Naive B cell (primary cell): ENCODE measurements around the gene SAMD4A. TPM values are rescaled to one million over a fixed set of nuclear protein-coding genes. Genes with fewer than 3 reads are reported as not detected.

Experiments used
- ATAC-seq, 2 donors: fragments of 150-1000 bp; cut with Tn5 transposase; 2 replicates each; pipeline ENCODE4 v1.10.0; 2021; ENCODE audit warnings: low read depth in 2 of 2, mild to moderate bottlenecking in 2 of 2, moderate library complexity in 2 of 2
- DNase-seq: peaks from one replicate; pipeline ENCODE4 v3.0.0; 2022
- H3K27ac Mint-ChIP-seq, 6 donors: one replicate each; pipeline ENCODE4 v1.8.0; 2020 to 2022; ENCODE audit warnings: mild to moderate bottlenecking in 6 of 6, mixed read lengths in 6 of 6, moderate library complexity in 5 of 6, inconsistent platforms in 2 of 6
- H3K27me3 Mint-ChIP-seq, 3 donors: one replicate each; pipeline ENCODE4 v1.8.0; 2021 to 2022; ENCODE audit warnings: mixed read lengths in 3 of 3, mild to moderate bottlenecking in 1 of 3
- H3K36me3 Mint-ChIP-seq, 2 donors: one replicate each; pipeline ENCODE4 v1.8.0; 2020 to 2022; ENCODE audit warnings: mixed read lengths in 2 of 2, inconsistent platforms in 1 of 2, mild to moderate bottlenecking in 1 of 2
- H3K4me1 Mint-ChIP-seq, 3 donors: one replicate each; pipeline ENCODE4 v1.8.0; 2020 to 2022; ENCODE audit warnings: mixed read lengths in 3 of 3, inconsistent platforms in 1 of 3, mild to moderate bottlenecking in 1 of 3, moderate library complexity in 1 of 3
- H3K4me3 Mint-ChIP-seq, 8 donors: one replicate each; pipeline ENCODE4 v1.8.0; 2020 to 2022; ENCODE audit warnings: mild to moderate bottlenecking in 8 of 8, mixed read lengths in 8 of 8, moderate library complexity in 8 of 8, inconsistent platforms in 2 of 8
- H3K9me3 Mint-ChIP-seq, 7 donors: one replicate each; pipeline ENCODE4 v1.8.0; 2020 to 2022; ENCODE audit warnings: mixed read lengths in 7 of 7, mild to moderate bottlenecking in 5 of 7, inconsistent platforms in 2 of 7, moderate library complexity in 1 of 7
- polyA plus RNA-seq, 6 donors: library from polyadenylated mRNA; unstranded; fragments of 300-500 nt; fragmentation: Illumina TruSeq; gene quantifications; one replicate each; pipeline ENCODE4 v1.2.3, GENCODE V29; 2021; ENCODE audit warnings: low read depth in 6 of 6

SAMD4A gene
- polyA plus RNA-seq, 6 donors from 2014 or later, result 0.84 to 2.1 (median 1.2) TPM; not detected in 1

- no peak for DNase-seq
- Mint-ChIP-seq H3K4me3 (no peak overlapping the region), H3K4me1 (peaks cover 13 to 37% (median 21%) of the 10 kb centered on the region in 3 donors), H3K36me3 (no peaks in the 10 kb centered on the region), H3K9me3 (no peaks in the 10 kb centered on the region), H3K27me3 (no peaks in the 10 kb centered on the region), H3K27ac (no peak overlapping the region)
- peak; percentile 30 to 37 for ATAC-seq
Measured at GRCh38 chr14:54708982-54709381, 142.1 kb downstream of the SAMD4A start.

DNA sequence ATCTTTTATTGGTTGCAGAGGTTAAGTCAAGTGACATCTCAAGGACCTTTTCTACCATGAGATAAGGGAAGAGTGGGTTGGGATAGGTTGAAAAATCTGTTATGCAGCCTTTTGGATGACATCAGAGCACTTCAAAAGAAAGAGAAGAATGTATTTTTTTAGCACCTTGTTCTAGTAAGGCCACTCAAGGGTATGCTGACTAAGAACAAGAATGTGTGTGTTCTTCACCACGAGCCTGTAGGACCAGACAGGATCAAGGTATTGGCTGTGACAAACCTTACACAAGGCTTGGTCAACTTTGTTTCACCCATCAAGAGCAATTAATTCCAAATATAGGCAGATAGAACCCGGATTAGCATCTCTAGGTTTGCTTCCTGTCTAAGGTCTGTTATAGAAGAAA lies 142.5 kb downstream of the SAMD4A start:
- no peak overlapping the region for H3K27ac Mint-ChIP-seq
- peak; percentile 28 to 31 for ATAC-seq
- no peaks in the 10 kb centered on the region for H3K27me3 Mint-ChIP-seq
- no peak for DNase-seq
- no peak overlapping the region for H3K4me3 Mint-ChIP-seq
- H3K4me1 Mint-ChIP-seq, result peaks cover 13 to 41% (median 24%) of the 10 kb centered on the region in 3 donors
- H3K9me3 Mint-ChIP-seq, result no peaks in the 10 kb centered on the region
- H3K36me3 Mint-ChIP-seq, result no peaks in the 10 kb centered on the region

DNA sequence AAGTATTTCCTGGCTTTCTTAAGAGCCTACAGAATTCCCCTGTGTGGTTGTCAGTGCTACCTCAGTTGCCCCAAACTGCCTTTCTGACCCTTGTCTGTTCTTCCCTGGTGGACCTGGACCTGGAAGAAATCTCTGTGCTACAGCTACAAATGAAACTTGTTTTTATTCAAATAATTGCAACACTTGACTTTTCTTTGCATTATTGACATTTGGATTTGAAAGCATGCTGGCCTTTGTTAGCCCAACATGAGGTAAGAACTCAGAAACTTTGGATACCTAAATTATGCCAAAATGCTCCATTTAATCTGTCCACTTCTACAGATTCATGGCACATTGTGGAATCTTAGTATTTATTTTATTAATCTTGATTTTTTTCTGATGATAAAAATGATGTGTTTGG lies 142.9 kb downstream of the SAMD4A start:
- H3K9me3 Mint-ChIP-seq, result no peaks in the 10 kb centered on the region
- ATAC-seq (no peak), DNase-seq (no peak)
- no peak overlapping the region for H3K4me3 Mint-ChIP-seq
- H3K27ac Mint-ChIP-seq, result peak overlapping the region in 2 of 6 donors; percentile 2 to 22
- H3K36me3 Mint-ChIP-seq, result no peaks in the 10 kb centered on the region
- no peaks in the 10 kb centered on the region for H3K27me3 Mint-ChIP-seq
- H3K4me1 Mint-ChIP-seq, result peaks cover 13 to 44% (median 25%) of the 10 kb centered on the region in 3 donors

DNA sequence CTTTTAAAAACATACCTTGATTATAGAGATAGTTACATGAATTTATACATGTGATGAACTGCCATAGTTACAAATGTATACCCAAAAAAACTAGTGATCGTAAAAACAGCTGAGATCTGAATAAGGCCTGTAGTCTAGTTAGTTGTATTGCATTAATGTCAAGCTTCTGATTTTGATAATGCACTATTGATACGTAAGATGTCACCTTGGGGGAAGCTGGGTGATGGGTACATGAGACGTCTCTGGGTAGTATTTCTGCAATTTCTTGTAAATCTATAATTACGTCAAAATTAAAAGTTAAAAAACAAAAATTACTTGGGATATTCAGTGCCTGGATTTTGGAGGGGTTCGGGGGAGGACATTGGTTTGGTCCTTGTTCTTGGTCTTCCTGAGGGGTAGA lies 144.4 kb downstream of the SAMD4A start:
- DNase-seq (no peak), ATAC-seq (no peak)
- no peaks in the 10 kb centered on the region for H3K36me3 Mint-ChIP-seq
- H3K4me1 Mint-ChIP-seq, result peaks cover 14 to 41% (median 25%) of the 10 kb centered on the region in 3 donors
- no peaks in the 10 kb centered on the region for H3K9me3 Mint-ChIP-seq
- peak overlapping the region in 7 of 8 donors; percentile 62 to 91 (median 81) for H3K4me3 Mint-ChIP-seq
- peak overlapping the region in 5 of 6 donors; percentile 31 to 95 (median 88) for H3K27ac Mint-ChIP-seq
- no peaks in the 10 kb centered on the region for H3K27me3 Mint-ChIP-seq

GRCh38 chr14:54711812-54712464 lies 145.0 kb downstream of the SAMD4A start:
- DNase-seq (no peak), ATAC-seq (peak; percentile 65 to 72)
- no peaks in the 10 kb centered on the region for H3K9me3 Mint-ChIP-seq
- H3K36me3 Mint-ChIP-seq, result no peaks in the 10 kb centered on the region
- peak overlapping the region in 7 of 8 donors; percentile 62 to 91 (median 81) for H3K4me3 Mint-ChIP-seq
- H3K27me3 Mint-ChIP-seq, result no peaks in the 10 kb centered on the region
- peaks cover 7 to 40% (median 20%) of the 10 kb centered on the region in 3 donors for H3K4me1 Mint-ChIP-seq
- H3K27ac Mint-ChIP-seq, result peak overlapping the region; percentile 27 to 95 (median 88)

DNA sequence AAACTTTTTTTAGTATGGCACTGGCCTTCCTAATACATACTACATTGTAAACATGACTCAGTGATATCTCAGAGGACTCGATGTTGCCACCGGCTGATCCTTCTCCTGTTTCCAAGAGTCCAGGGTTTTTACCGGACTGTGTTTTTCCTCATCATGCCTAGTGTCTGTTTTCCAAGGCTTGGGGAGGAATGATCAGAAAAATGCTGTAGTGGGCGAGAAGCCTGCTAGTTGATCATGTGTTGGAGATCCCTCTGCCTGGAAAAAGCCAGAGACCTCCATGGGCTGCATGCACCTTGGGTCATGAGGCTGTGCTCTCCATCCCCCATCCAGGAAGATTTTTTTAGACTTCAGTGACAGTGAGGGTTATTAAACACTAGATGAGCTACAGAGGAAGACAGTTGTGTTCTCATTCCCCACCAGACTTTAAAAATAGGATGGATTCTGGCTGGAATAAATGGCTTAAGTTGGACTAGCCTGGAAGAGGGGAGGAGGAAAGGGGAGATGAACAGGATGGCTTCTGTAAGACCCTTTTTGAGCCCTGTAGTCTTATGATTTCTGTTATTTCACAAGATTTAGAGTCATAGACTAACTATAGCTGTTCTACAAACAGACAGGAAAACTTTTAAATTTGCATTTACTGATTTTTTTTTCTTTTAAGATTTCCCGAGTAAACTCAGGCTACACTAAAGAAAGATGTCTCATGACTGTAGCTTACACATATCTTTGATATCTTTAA lies 145.7 kb downstream of the SAMD4A start:
- H3K27me3 Mint-ChIP-seq, result no peaks in the 10 kb centered on the region
- no peaks in the 10 kb centered on the region for H3K36me3 Mint-ChIP-seq
- no peaks in the 10 kb centered on the region for H3K9me3 Mint-ChIP-seq
- H3K27ac Mint-ChIP-seq, result peak overlapping the region in 5 of 6 donors; percentile 17 to 74 (median 39)
- no peak for DNase-seq
- peaks cover 5 to 41% (median 20%) of the 10 kb centered on the region in 3 donors for H3K4me1 Mint-ChIP-seq
- H3K4me3 Mint-ChIP-seq, result peak overlapping the region; percentile 5 to 91 (median 81)
- ATAC-seq, result no peak

GRCh38 chr14:54713379-54713778 lies 146.5 kb downstream of the SAMD4A start:
- no peaks in the 10 kb centered on the region for H3K9me3 Mint-ChIP-seq

DNA sequence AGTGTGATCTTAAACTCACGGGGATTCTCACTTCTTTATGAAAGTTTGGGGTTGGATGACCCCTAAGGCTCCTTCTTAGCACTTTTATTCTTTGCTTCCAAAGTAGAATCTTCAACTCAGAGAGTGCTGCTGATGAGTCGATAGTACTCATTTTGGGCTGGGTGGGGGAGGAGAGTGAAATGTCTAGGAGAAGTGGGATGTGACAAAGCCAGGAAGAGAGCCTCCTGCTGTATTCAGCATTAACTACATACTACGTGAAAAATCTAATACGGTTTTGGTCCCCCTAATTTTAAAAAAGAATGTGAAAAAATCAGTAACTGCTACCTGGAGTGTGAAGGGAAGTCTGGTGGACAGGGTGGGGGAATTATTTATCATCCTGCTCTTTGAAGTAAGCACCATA lies 148.3 kb downstream of the SAMD4A start:
- H3K36me3 Mint-ChIP-seq, result peaks cover 0 to 6% of the 10 kb centered on the region in 2 donors
- H3K9me3 Mint-ChIP-seq, result peaks cover 0 to 4% (median 0%) of the 10 kb centered on the region in 7 donors
- no peak overlapping the region for H3K4me3 Mint-ChIP-seq
- no peaks in the 10 kb centered on the region for H3K27me3 Mint-ChIP-seq
- peak overlapping the region in 1 of 6 donors; percentile 54 for H3K27ac Mint-ChIP-seq
- ATAC-seq, result no peak
- peaks cover 5 to 41% (median 20%) of the 10 kb centered on the region in 3 donors for H3K4me1 Mint-ChIP-seq
- DNase-seq, result no peak

More at GRCh38 chr14:54713379-54713778, 146.5 kb downstream of the SAMD4A start:
- H3K4me1 Mint-ChIP-seq, result peaks cover 5 to 41% (median 20%) of the 10 kb centered on the region in 3 donors
- H3K36me3 Mint-ChIP-seq, result no peaks in the 10 kb centered on the region
- no peaks in the 10 kb centered on the region for H3K27me3 Mint-ChIP-seq
- H3K4me3 Mint-ChIP-seq, result peak overlapping the region in 2 of 8 donors; percentile 69 to 81
- peak overlapping the region in 1 of 6 donors; percentile 21 for H3K27ac Mint-ChIP-seq
- DNase-seq (no peak), ATAC-seq (no peak)

DNA sequence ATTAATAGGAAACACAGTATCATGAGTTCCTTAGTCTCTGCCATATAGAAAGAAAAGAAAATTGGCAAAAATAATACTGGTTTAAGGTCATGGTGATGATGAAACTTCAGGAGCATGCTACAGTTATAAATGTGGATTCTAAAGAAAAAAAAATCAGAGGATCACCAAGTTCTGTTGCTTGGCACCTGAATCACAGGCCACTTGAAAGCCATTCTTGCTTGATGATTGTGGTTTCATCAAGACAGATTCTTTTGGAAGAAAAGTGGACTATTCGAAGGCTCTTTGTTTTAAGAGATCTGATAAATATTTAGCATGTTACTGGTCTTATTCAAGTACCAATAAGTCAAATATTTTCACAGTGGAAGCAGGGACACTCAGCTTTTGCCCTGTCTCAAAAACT lies 148.9 kb downstream of the SAMD4A start:
- DNase-seq, result no peak
- no peak for ATAC-seq
- no peak overlapping the region for H3K4me3 Mint-ChIP-seq
- peaks cover 9 to 42% (median 22%) of the 10 kb centered on the region in 3 donors for H3K4me1 Mint-ChIP-seq
- peak overlapping the region in 1 of 6 donors; percentile 23 for H3K27ac Mint-ChIP-seq
- no peaks in the 10 kb centered on the region for H3K27me3 Mint-ChIP-seq
- H3K36me3 Mint-ChIP-seq, result peaks cover 0 to 7% of the 10 kb centered on the region in 2 donors
- H3K9me3 Mint-ChIP-seq, result peaks cover 0 to 4% (median 0%) of the 10 kb centered on the region in 7 donors

- H3K9me3 Mint-ChIP-seq, result peaks cover 0 to 4% (median 0%) of the 10 kb centered on the region in 7 donors
- ATAC-seq (no peak), DNase-seq (no peak)
- peaks cover 12 to 37% (median 18%) of the 10 kb centered on the region in 3 donors for H3K4me1 Mint-ChIP-seq
- H3K27me3 Mint-ChIP-seq, result no peaks in the 10 kb centered on the region
- peak overlapping the region in 2 of 6 donors; percentile 7 for H3K27ac Mint-ChIP-seq
- no peak overlapping the region for H3K4me3 Mint-ChIP-seq
- H3K36me3 Mint-ChIP-seq, result peaks cover 0 to 7% of the 10 kb centered on the region in 2 donors
Measured at GRCh38 chr14:54716862-54717261, 149.9 kb downstream of the SAMD4A start.

- H3K27ac Mint-ChIP-seq, result no peak overlapping the region
- peaks cover 0 to 4% (median 0%) of the 10 kb centered on the region in 7 donors for H3K9me3 Mint-ChIP-seq
- H3K36me3 Mint-ChIP-seq, result peaks cover 0 to 7% of the 10 kb centered on the region in 2 donors
- H3K27me3 Mint-ChIP-seq, result no peaks in the 10 kb centered on the region
- DNase-seq (no peak), ATAC-seq (no peak)
- H3K4me3 Mint-ChIP-seq, result no peak overlapping the region
- peaks cover 15 to 34% (median 20%) of the 10 kb centered on the region in 3 donors for H3K4me1 Mint-ChIP-seq
Measured at GRCh38 chr14:54718046-54718445, 151.1 kb downstream of the SAMD4A start.

GRCh38 chr14:54719406-54719805 lies 152.5 kb downstream of the SAMD4A start:
- peaks cover 0 to 4% (median 0%) of the 10 kb centered on the region in 7 donors for H3K9me3 Mint-ChIP-seq
- H3K4me3 Mint-ChIP-seq, result no peak overlapping the region
- no peak for ATAC-seq

DNA sequence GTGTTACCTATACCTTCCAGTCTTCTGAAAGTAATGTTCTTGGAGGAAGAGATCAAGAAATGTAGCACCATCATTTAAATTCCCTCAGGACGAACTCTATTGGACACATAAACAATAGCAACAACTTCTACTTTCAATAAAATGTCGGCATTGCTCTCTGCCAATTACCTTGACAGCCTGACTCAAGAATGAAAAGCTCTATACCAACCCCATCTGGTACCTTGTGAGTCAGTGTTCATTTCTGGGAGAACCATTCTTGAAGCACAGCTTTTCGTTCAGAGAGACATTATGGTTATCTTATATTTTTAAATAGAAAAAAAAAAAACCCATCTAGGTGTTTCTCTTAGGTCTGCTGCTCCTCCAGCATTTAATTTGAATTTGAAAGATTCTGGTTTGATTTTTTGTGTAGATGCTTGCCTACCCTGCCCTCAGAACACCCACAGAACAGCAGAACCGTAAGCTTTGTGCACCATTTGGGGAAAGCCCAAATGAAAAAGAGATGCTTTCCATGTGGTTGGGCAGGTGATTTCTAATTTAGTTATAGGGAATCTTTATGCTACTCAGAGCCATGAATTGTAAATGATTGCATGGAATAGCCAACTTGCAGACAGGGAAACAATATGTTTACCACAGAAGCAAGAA lies 156.0 kb downstream of the SAMD4A start:
- Mint-ChIP-seq H3K4me1 (peaks cover 11 to 16% (median 15%) of the 10 kb centered on the region in 3 donors), H3K27ac (peak overlapping the region in 3 of 6 donors; percentile 36 to 71 (median 60)), H3K27me3 (no peaks in the 10 kb centered on the region), H3K36me3 (peaks cover 0 to 7% of the 10 kb centered on the region in 2 donors), H3K9me3 (peaks cover 0 to 4% (median 0%) of the 10 kb centered on the region in 7 donors), H3K4me3 (peak overlapping the region in 2 of 8 donors; percentile 37 to 62)
- DNase-seq (peak; percentile 36), ATAC-seq (peak; percentile 90 to 97)

More at GRCh38 chr14:54719406-54719805, 152.5 kb downstream of the SAMD4A start:
- H3K4me1 Mint-ChIP-seq, result peaks cover 12 to 25% (median 20%) of the 10 kb centered on the region in 3 donors
- peaks cover 0 to 7% of the 10 kb centered on the region in 2 donors for H3K36me3 Mint-ChIP-seq
- no peaks in the 10 kb centered on the region for H3K27me3 Mint-ChIP-seq
- no peak for DNase-seq
- H3K27ac Mint-ChIP-seq, result no peak overlapping the region
